Measurements from ENCODE around the gene ARRDC3.

The ARRDC3 gene

DNA sequence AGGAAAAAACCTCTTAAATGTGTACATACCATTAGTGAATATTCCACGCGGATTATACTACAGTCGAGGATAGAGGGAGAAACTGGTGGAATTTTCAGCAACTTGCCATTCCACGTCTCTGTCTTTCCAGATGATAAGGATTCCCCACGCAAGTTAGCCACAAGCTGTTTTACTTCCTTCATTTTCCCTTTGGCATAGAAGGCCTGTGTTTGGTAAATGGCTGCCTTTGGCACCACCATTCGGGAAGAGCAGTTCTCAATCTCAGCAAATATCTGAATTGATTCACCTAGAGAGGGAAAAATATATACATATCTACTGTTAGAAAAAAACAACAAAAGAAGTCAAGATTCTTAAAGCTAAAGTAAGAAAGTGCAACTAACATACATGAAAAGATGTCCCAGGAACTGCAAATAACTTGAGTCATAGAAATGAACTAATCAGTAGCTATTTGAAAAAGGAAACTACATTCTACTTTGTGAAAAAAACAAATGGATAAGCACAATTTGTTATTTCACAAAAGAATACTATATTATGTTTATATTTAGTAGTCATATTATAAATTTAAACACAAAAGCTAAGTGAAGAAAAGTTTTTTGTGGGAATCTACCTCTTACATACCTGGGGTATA, 8.1 kb downstream of the ARRDC3 start:
- no peaks in the 10 kb centered on the region for H3K27me3 ChIP-seq

DNA sequence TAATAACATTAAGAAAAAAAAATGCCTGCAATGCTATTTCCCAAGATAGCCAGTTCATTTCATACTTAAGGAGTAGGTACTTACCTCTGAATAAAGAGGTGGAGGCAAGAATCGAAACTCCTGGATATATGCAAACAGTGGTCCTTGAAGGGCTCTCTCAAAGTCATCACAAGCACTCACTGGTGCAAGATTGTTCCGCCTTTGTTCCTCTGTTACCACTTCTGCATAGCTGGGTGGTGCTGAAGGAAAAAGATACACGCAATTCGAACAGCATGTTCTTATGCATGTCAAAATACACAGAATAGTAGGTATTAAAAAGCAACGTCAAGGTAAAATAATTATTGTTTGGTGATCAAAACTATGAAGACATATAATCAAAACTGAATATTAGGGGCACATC, 9.5 kb downstream of the ARRDC3 start:
- peaks cover 3% of the 10 kb centered on the region for H3K4me1 ChIP-seq
- H3K27ac ChIP-seq: no peak overlapping the region
- H3K36me3 ChIP-seq: peaks cover 66% of the 10 kb centered on the region

More for the DNA sequence above, 8.1 kb downstream of the ARRDC3 start:
- H4K20me1 ChIP-seq: no peaks in the 10 kb centered on the region
- no peak for TF ChIP-seq Cebpa-rat (IDR thresholded peaks at IDR 0.05)
- no peaks in the 10 kb centered on the region for H3K9me3 ChIP-seq
- peaks cover 56% of the 10 kb centered on the region for H3K36me3 ChIP-seq
- no peak overlapping the region for H3K27ac ChIP-seq
- H3K4me3 ChIP-seq: no peak overlapping the region
- H3K4me2 ChIP-seq: no peak overlapping the region
- no peak overlapping the region for H3K9ac ChIP-seq
- H3K4me1 ChIP-seq: peaks cover 7% of the 10 kb centered on the region

DNA sequence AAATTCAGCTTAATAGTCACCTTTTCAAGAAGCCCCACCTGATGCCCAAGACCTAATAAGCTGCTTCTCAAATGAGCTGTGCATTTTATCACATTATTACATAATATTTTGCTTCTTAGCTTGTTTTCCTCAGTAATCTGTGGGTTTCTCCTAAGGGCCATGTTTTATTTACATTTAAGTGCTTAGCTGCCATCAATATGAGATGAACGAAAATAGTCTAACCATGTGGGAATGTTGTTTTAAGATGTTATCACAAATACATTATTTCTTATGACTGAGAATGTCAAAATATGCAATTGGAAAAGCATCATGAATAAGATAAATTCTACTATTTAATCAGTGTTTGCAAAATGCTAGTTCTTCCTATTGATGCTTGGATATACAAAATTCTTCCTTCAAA, 10.1 kb downstream of the ARRDC3 start:
- TF ChIP-seq Cebpa-rat (IDR thresholded peaks at IDR 0.05): no peak
- no peaks in the 10 kb centered on the region for H3K4me1 ChIP-seq
- H3K27ac ChIP-seq: no peak overlapping the region
- no peaks in the 10 kb centered on the region for H4K20me1 ChIP-seq
- no peak overlapping the region for H3K9ac ChIP-seq
- H3K36me3 ChIP-seq: peaks cover 71% of the 10 kb centered on the region
- H3K27me3 ChIP-seq: no peaks in the 10 kb centered on the region
- H3K4me3 ChIP-seq: no peak overlapping the region
- H3K9me3 ChIP-seq: no peaks in the 10 kb centered on the region
- no peak overlapping the region for H3K4me2 ChIP-seq

More for the DNA sequence above, 9.5 kb downstream of the ARRDC3 start:
- H3K9ac ChIP-seq: no peak overlapping the region
- no peak overlapping the region for H3K4me2 ChIP-seq
- no peaks in the 10 kb centered on the region for H4K20me1 ChIP-seq
- no peaks in the 10 kb centered on the region for H3K27me3 ChIP-seq
- no peaks in the 10 kb centered on the region for H3K9me3 ChIP-seq
- H3K4me3 ChIP-seq: no peak overlapping the region
- no peak for TF ChIP-seq Cebpa-rat (IDR thresholded peaks at IDR 0.05)

DNA sequence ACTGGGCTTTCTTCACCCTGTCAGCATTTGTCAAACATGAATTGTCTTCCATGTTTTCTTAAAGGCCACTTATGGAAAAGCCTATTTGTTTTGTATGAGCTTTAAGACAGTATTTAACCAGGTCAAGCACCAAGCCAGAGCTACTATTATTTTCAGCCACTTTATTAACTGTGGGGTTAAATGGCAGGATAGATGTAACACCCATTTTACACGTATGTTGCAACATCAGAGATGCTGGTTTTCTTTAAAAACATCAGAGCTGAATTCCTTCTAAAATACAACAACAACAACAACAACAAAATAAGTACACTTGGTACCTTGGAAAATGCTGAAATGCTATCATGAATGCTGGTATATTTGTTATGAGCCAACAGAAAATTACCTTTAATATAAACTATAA, 13.6 kb downstream of the ARRDC3 start:
- H3K36me3 ChIP-seq: peaks cover 64% of the 10 kb centered on the region
- no peak for TF ChIP-seq Cebpa-rat (IDR thresholded peaks at IDR 0.05)
- H4K20me1 ChIP-seq: no peaks in the 10 kb centered on the region
- no peaks in the 10 kb centered on the region for H3K9me3 ChIP-seq
- H3K4me3 ChIP-seq: no peak overlapping the region
- H3K27ac ChIP-seq: no peak overlapping the region
- H3K27me3 ChIP-seq: no peaks in the 10 kb centered on the region
- H3K4me2 ChIP-seq: no peak overlapping the region
- H3K9ac ChIP-seq: no peak overlapping the region
- H3K4me1 ChIP-seq: no peaks in the 10 kb centered on the region

GRCh38 chr5:91367908-91368648, 15.0 kb downstream of the ARRDC3 start:
- H3K4me2 ChIP-seq: no peak overlapping the region
- H3K9ac ChIP-seq: no peak overlapping the region
- no peak for TF ChIP-seq Cebpa-rat (IDR thresholded peaks at IDR 0.05)
- no peak overlapping the region for H3K4me3 ChIP-seq
- H3K27ac ChIP-seq: no peak overlapping the region
- no peaks in the 10 kb centered on the region for H3K9me3 ChIP-seq
- H3K4me1 ChIP-seq: no peaks in the 10 kb centered on the region
- no peaks in the 10 kb centered on the region for H3K27me3 ChIP-seq
- H3K36me3 ChIP-seq: peaks cover 53% of the 10 kb centered on the region
- no peaks in the 10 kb centered on the region for H4K20me1 ChIP-seq

DNA sequence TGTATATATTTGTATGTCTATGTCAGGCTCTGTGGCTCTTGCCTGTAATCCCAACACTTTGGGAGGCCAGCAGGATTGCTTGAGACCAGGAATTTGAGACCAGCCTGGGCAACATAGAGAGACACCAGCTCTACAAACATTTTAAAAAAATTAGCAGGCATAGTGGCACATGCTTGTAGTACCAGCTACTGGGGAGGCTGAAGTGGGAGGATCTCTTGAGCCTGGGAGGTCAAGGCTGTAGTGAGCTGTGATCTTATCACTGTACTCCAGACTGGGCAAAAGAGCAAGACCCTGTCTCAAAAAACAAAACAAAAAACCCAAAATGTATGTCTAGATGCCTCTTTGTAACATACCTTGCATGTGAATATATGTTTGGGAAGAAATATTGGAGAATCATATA, 15.8 kb downstream of the ARRDC3 start:
- no peaks in the 10 kb centered on the region for H3K4me1 ChIP-seq
- H3K9me3 ChIP-seq: peaks cover 2% of the 10 kb centered on the region; the same call in 1 of the 2 replicates
- no peak overlapping the region for H3K9ac ChIP-seq
- no peak overlapping the region for H3K4me2 ChIP-seq
- no peak overlapping the region for H3K27ac ChIP-seq
- H3K27me3 ChIP-seq: no peaks in the 10 kb centered on the region
- no peak for TF ChIP-seq Cebpa-rat (IDR thresholded peaks at IDR 0.05)
- no peak overlapping the region for H3K4me3 ChIP-seq
- H3K36me3 ChIP-seq: peaks cover 47% of the 10 kb centered on the region
- no peaks in the 10 kb centered on the region for H4K20me1 ChIP-seq

- TF ChIP-seq Cebpa-rat (IDR thresholded peaks at IDR 0.05): no peak
- Histone ChIP-seq H3K9me3 (peaks cover 10% of the 10 kb centered on the region), H3K27ac (no peak overlapping the region), H3K9ac (no peak overlapping the region), H3K4me1 (peaks cover 5% of the 10 kb centered on the region), H3K36me3 (peaks cover 40% of the 10 kb centered on the region), H4K20me1 (no peaks in the 10 kb centered on the region), H3K27me3 (no peaks in the 10 kb centered on the region), H3K4me2 (no peak overlapping the region), H3K4me3 (no peak overlapping the region)
These were observed 16.6 kb downstream of the ARRDC3 start for GRCh38 chr5:91366551-91366950.

DNA sequence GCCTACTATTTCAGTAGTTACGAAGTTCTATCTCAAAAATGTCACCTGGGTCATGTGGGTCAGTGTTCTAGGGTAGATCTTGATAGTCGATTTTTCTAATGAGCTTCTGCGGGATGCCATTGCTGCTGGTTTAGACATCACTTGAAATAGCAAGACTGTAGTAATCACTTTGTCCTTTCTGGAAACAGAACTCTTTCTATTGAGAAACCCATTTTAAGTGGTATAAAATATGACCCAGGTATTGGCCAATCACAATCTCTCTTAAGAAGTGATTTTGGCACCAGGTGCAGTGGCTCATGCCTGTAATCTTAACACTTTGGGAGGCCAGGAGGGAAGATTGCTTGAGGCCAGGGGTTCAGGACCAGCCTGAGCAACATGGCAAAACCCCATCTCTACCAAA, 17.6 kb downstream of the ARRDC3 start:
- Histone ChIP-seq H3K27ac (no peak overlapping the region), H3K9ac (no peak overlapping the region), H3K4me1 (peaks cover 16% of the 10 kb centered on the region), H3K27me3 (no peaks in the 10 kb centered on the region), H3K4me2 (no peak overlapping the region), H3K9me3 (peaks cover 19% of the 10 kb centered on the region), H3K36me3 (peaks cover 29% of the 10 kb centered on the region), H3K4me3 (no peak overlapping the region), H4K20me1 (no peaks in the 10 kb centered on the region)
- TF ChIP-seq Cebpa-rat (IDR thresholded peaks at IDR 0.05): no peak

DNA sequence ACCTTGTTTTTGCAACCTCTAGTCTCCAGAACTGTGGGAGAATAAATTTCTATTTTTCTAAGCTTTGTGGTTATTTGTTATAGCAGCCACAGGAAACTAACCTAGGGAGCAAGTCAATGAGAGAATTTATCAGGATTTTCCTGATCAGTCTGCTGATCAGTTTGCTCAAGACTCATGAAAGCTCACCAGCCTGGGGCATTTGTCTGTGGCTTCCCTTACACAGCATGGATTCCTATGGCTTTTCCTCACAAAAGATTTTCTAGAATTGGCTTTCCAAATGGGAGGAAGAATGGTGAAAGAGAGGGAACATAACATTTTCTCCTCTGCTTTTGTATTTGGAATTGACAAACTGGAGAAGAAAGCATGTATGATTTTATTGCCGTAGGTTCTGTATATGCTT, 20.2 kb downstream of the ARRDC3 start:
- Histone ChIP-seq H3K4me2 (no peak overlapping the region), H3K27me3 (no peaks in the 10 kb centered on the region), H3K9ac (no peak overlapping the region), H3K27ac (no peak overlapping the region), H3K4me1 (peaks cover 18% of the 10 kb centered on the region), H3K9me3 (peaks cover 19% of the 10 kb centered on the region), H3K4me3 (no peak overlapping the region), H4K20me1 (no peaks in the 10 kb centered on the region), H3K36me3 (peaks cover 9% of the 10 kb centered on the region)
- TF ChIP-seq Cebpa-rat (IDR thresholded peaks at IDR 0.05): no peak

GRCh38 chr5:91361790-91362189, 21.3 kb downstream of the ARRDC3 start:
- 0 out of 2 replicates have a peak overlapping the region, but pooled peaks have one; percentile 12 for H3K4me2 ChIP-seq
- no peak overlapping the region for H3K27ac ChIP-seq
- no peaks in the 10 kb centered on the region for H4K20me1 ChIP-seq
- H3K27me3 ChIP-seq: no peaks in the 10 kb centered on the region
- H3K9me3 ChIP-seq: peaks cover 19% of the 10 kb centered on the region
- TF ChIP-seq Cebpa-rat (IDR thresholded peaks at IDR 0.05): no peak
- no peak overlapping the region for H3K9ac ChIP-seq
- H3K36me3 ChIP-seq: no peaks in the 10 kb centered on the region
- H3K4me1 ChIP-seq: peaks cover 18% of the 10 kb centered on the region
- no peak overlapping the region for H3K4me3 ChIP-seq

Data from BLaER1 (cell line).